ENCODE data around the gene POLR3E.

GRCh38 chr16:22326771-22327445 lies 29.7 kb downstream of the POLR3E start:
- TF ChIP-seq CTCF (IDR thresholded peaks at IDR 0.05 in 2 of 3, conservative IDR thresholded peaks at IDR 0.05 in 1 of 3; ENCODE audit: borderline replicate concordance in 1 of 3, insufficient read depth in 1 of 3, low read depth in 2 of 3, low read length in 2 of 3) = no peak
- TF ChIP-seq ZNF274 (IDR thresholded peaks at IDR 0.05; ENCODE audit: low read depth, low read length) = no peak
- TF ChIP-seq RAD21 (IDR thresholded peaks at IDR 0.05; ENCODE audit: low read depth) = no peak
- no peak for TF ChIP-seq EGR1 (IDR thresholded peaks at IDR 0.05; ENCODE audit: low read depth)
- TF ChIP-seq ZBTB33 (IDR thresholded peaks at IDR 0.05; ENCODE audit: extremely low read depth, insufficient replicate concordance, low read length) = no peak
- no peak for TF ChIP-seq POLR2AphosphoS5 (IDR thresholded peaks at IDR 0.05; ENCODE audit: low read depth, low read length)
- TF ChIP-seq EZH2phosphoT487 (IDR thresholded peaks at IDR 0.05; ENCODE audit: borderline replicate concordance) = no peak
- no peak for TF ChIP-seq POLR2A (IDR thresholded peaks at IDR 0.05; ENCODE audit: borderline replicate concordance, extremely low read depth, insufficient read depth, insufficient read length)
- TF ChIP-seq MAX (IDR thresholded peaks at IDR 0.05) = no peak
- TF ChIP-seq ELF1 (IDR thresholded peaks at IDR 0.05; ENCODE audit: borderline replicate concordance, low read depth) = no peak
